ENCODE results near the gene SPEN.

The SPEN gene

GRCh38 chr1:15975805-15976680, 128.5 kb downstream of the SPEN start, which contains the start of gene ZBTB17:
TSS of gene ZBTB17 (minus strand) at chr1:15976101. CDS start at chr1:15948495, 27,606 bp downstream.
- peaks cover 0 to 22% of the 10 kb centered on the region in 2 experiments; a peak in 2 of 3 replicates for H3K36me3 ChIP-seq (ENCODE audit: control insufficient read depth in 2 of 2, insufficient read depth in 1 of 2, low read length in 2 of 2)
- H3K4me1 ChIP-seq (ENCODE audit: control insufficient read depth, insufficient read depth, low read length): no peaks in the 10 kb centered on the region
- peak within 1 kb of the TSS; percentile 44 for H3K27ac ChIP-seq (ENCODE audit: extremely low read depth, low read depth, low read length)
- no peaks in the 10 kb centered on the region for H3K9me3 ChIP-seq (ENCODE audit: control insufficient read depth, insufficient read depth, low read depth, low read length)
- peak within 1 kb of the TSS; percentile 98 for H3K4me3 ChIP-seq (ENCODE audit: low read depth, low read length)
- ChIA-PET POLR2A (interaction anchor here (0.5 to 1.8 kb wide), 9 partner anchors 10 to 241 kb away, joined by 3 to 6 read pairs (median 4); partner anchors contain the start of gene SPEN), CTCF (interaction anchor here (0.7 to 3.2 kb wide), 8 partner anchors 17 to 389 kb away, joined by 3 to 16 read pairs (median 4); no protein-coding TSS in a partner anchor)
- TF ChIP-seq ZNF677 (tag by site-specific recombination; IDR thresholded peaks at IDR 0.05): no peak
- TF ChIP-seq ZNF548 (tag by site-specific recombination; IDR thresholded peaks at IDR 0.05): no peak
- no peak for TF ChIP-seq ZNF660 (tag by site-specific recombination; IDR thresholded peaks at IDR 0.05)
- TF ChIP-seq ZIC2 (tag by site-specific recombination; IDR thresholded peaks at IDR 0.05): peak; percentile 56
- TF ChIP-seq KLF9 (tag by site-specific recombination; IDR thresholded peaks at IDR 0.05; ENCODE audit: low read depth): peak; percentile 63; the same call in 1 of the 2 replicates
- TF ChIP-seq WT1 (tag by site-specific recombination; IDR thresholded peaks at IDR 0.05): peak; percentile 68
- TF ChIP-seq ZNF211 (tag by site-specific recombination; IDR thresholded peaks at IDR 0.05; ENCODE audit: low read depth): no peak
- TF ChIP-seq ZNF221 (tag by site-specific recombination; IDR thresholded peaks at IDR 0.05; ENCODE audit: borderline replicate concordance): no peak
- TF ChIP-seq GLI4 (tag by site-specific recombination; IDR thresholded peaks at IDR 0.05): no peak
- no peak for TF ChIP-seq ZNF26 (tag by site-specific recombination; IDR thresholded peaks at IDR 0.05)
- no peak for TF ChIP-seq ZNF529 (tag by site-specific recombination; IDR thresholded peaks at IDR 0.05; ENCODE audit: insufficient replicate concordance)
- TF ChIP-seq ZNF521 (tag by site-specific recombination; IDR thresholded peaks at IDR 0.05): no peak
- TF ChIP-seq ZNF530 (tag by site-specific recombination; IDR thresholded peaks at IDR 0.05; ENCODE audit: low read depth): no peak
- TF ChIP-seq KLF17 (tag by site-specific recombination; IDR thresholded peaks at IDR 0.05): no peak; the same call in 1 of the 2 replicates
- peak; percentile 78 for TF ChIP-seq SP2 (tag by site-specific recombination; IDR thresholded peaks at IDR 0.05)
- no peak for TF ChIP-seq ZNF830 (tag by site-specific recombination; IDR thresholded peaks at IDR 0.05; ENCODE audit: low read depth)
- peak; percentile 48; the same call in 1 of the 2 replicates for TF ChIP-seq GLIS1 (tag by site-specific recombination; IDR thresholded peaks at IDR 0.05)
- TF ChIP-seq ZNF571 (tag by site-specific recombination; IDR thresholded peaks at IDR 0.05): no peak
- TF ChIP-seq ELK4 (IDR thresholded peaks at IDR 0.05; ENCODE audit: borderline replicate concordance, low read depth, low read length): no peak; the same call in 1 of the 2 replicates
- no peak for TF ChIP-seq ZNF354C (tag by site-specific recombination; IDR thresholded peaks at IDR 0.05; ENCODE audit: borderline replicate concordance, low read depth)
- peak; percentile 65; the same call in 1 of the 2 replicates for TF ChIP-seq ZNF843 (tag by site-specific recombination; IDR thresholded peaks at IDR 0.05)
- no peak for TF ChIP-seq MEIS1 (CRISPR knock-in tag; IDR thresholded peaks at IDR 0.05; ENCODE audit: borderline replicate concordance)
- TF ChIP-seq EGR2 (tag by site-specific recombination; IDR thresholded peaks at IDR 0.05; ENCODE audit: low read depth): peak; percentile 86
- TF ChIP-seq ZNF621 (tag by site-specific recombination; IDR thresholded peaks at IDR 0.05): no peak
- TF ChIP-seq ZNF518A (tag by site-specific recombination; conservative IDR thresholded peaks at IDR 0.05; ENCODE audit: low read depth): peak; percentile 89
- TF ChIP-seq ZSCAN30 (tag by site-specific recombination; IDR thresholded peaks at IDR 0.05): 0 out of 2 replicates have a peak, but pooled peaks have one; percentile 16
- no peak for TF ChIP-seq ZNF19 (tag by site-specific recombination; IDR thresholded peaks at IDR 0.05; ENCODE audit: low read depth)
- peak; percentile 90 for TF ChIP-seq ZBTB8A (tag by site-specific recombination; IDR thresholded peaks at IDR 0.05)
- peak; percentile 59; the same call in 1 of the 2 replicates for TF ChIP-seq ZNF2 (tag by site-specific recombination; IDR thresholded peaks at IDR 0.05)
